D341Med (cell line): ENCODE results near the gene TPST2.
"Not testable (repeated sequence)": the region's sequence is repeated elsewhere in the genome, so short reads cannot be mapped to it uniquely, and the experiment has no call there.

Source experiments
- DNase-seq: peaks from one replicate; pipeline ENCODE4 v3.0.0; 2012; ENCODE audit warnings: low spot score

TPST2 gene

DNA sequence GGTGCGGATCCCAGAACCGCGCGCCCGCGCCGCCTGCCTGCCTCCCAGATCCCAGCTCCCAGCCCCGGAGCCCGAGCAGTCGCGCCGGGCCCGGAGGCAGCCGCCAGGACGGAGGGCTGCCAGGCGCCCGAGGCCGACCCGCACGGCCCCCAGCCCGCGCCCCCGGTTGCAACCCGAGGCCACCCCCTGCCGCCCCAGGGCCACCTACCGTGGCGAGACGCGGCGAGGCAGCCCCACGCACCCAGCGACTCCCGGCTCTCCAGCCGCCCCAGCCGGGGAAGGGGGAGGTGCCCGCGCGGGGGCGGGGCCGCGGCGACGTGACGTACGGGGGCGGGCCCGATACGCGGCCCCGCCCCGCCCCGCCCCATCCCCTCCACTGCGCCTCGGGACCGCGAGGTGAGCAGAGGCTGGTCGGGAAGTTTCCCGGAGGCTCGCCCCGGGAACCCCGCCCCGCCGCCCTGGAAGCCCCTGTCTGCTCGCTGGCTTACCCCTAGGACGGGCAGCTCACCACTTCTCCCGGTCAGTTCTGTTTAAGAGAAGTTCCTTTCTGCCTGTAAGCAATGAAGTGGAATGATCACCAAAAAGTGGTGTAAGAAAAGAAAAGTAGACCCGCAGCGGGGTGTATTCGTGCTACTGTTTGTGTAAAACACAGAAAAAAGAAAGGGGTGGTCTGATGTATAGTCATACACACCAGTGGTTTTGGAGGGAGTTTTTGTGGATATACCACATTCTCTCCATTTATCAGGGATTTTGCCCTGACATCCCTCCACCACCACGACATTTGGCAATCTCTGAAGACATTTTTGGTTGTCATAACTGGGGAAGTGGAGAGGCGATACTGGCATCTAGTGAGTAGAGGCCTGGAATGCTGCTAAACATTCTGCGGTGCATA lies at the start of gene TPST2:
Gene TPST2, minus strand, starts transcription at position 288 of the 892 bp plus-strand sequence. CDS start 48,502 bp downstream, outside the sequence.
- DNase-seq, result peak; percentile 97

DNA sequence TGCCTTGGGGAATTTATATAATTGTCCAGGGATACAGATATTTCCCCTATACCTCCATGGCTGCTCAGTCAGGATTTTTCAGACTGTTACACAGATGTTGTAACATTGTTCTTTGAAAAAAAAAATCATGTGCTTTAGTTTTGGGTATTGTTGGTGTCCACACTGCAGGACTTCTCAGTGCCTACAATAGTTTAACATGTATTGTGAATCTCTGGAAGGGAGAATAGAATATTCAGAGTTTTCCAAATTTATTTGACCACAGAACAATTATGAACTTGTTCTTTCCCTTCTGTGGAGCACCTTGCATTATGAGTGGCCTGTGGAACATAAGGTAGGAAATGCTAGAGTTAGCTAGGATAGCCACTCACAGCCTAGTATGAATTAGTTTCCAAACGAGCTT lies 46.4 kb upstream of the TPST2 start:
- DNase-seq, result no peak

DNA sequence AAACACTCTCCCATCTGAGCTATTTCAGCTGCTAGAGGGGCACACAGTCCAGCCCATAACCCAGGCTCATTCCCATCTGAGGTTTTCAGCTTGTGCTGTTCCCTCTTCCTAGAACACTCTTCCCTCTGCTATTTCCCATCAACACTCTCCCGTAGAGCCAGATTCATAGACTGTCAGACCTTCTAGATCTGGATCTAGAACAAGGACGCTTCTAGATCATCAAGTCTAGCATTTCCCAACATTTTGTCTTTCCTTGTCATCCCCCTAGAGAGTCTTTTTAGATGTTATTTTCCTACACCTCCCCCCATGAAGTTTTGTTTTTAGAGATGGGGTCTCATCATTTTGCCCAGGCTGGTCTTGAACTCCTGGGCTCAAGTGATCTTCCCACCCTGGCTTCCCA lies 45.2 kb upstream of the TPST2 start:
- no peak for DNase-seq

DNA sequence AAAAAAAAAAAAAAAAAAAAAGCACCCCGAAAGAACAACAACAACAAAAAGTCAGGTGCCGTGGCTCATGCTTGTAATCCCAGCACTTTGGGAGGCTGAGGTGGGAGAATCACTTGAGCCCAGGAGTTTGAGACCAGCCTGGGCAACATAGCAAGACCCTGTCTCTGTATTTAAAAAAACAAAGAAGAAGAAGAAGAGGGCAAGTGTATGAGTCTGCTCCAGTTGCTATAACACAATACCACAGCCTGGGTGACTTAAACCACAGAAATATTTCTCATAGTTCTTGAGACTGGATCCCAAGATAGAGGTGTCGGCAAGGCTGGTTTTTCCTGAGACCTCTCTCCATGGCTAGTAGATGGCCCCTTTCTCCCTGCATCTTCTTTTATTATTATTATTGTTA lies 44.3 kb upstream of the TPST2 start:
- no peak for DNase-seq

DNA sequence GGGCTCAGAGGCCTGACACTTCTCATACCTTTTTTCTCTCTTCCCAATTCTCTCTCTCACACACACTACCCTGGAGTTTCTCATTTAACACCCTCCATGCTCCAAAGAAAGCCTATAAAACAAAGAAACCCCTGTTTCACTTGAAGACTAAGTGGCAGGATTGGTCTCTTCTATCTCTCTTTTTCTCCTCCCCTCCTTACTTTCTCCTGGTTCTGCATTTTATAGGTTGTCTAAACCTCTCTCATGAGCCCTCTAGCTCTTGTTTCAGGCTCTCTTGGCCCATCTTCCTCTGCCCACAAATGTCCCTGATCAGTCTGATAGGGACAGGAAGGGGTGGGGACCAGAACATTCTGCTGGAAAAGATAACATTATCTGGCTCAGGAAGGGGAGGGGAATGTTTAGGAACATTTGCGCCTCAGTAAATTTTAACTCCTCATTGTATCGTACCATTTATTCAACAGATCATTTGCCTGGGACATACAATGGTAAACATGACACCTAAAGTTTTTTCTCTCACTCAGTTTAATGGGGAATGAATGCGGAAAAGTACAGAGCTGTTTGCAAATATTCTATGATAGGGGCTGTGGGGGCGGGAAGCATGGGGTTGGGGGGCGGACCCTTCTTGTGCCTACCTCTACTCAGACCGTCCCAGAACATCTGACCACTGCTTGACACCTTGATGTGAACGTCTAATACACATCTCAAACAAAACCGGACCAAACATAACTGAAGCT lies 42.7 kb upstream of the TPST2 start:
- DNase-seq, result no peak

DNA sequence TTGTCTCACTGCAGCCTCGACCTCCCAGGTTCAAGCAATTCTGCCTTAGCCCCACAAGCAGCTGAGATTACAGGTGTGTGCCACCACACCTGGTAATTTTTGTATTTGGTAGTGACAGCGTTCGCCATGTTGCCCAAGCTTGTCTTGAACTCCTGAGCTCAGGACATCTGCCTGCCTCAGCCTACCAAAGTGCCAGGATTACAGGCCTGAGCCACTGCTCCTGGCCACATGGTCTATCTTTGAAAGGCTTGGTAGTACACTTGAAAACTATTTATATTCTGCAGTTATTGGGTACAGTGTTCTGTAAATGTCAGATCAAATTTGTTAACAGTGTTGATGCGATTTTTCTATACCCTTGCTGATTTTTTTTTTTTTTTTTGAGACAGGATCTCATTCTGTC lies 41.4 kb upstream of the TPST2 start:
- no peak for DNase-seq

DNA sequence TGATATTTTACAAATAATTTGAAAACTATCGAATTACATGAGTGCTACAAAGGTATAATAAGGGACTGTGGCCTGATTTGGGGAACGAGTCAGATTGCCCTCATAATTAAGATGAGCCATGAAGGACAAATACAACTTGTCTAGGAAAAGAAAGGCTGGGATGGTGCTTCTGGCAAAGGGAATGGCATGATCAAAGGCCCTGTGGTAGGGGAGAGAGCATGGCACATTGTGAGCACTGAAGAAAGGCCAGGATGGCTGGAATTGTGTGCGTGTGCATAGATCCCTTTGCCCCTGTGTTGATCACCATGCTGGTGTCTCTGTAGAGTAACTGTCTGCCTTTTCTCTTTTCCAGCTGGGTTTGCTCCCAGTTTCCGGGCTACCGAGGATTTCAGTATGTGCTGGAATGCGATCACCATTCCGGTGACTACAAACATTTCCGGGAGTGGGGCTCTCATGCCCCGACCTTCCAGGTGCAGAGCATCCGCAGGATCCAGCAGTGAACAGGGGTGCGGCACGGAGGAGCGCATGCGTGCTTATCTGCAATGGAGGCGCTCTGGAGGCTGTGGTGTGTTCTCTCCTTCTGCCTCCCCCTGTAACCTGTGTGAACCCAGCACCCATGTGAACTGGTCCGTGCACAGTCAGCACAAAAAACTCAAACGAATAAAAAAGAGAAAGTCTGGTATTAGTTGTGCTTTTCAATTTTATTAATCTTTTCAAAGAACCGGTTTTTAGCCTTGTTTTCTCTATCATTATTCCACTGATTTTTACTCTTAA lies 40.2 kb upstream of the TPST2 start:
- no peak for DNase-seq

DNA sequence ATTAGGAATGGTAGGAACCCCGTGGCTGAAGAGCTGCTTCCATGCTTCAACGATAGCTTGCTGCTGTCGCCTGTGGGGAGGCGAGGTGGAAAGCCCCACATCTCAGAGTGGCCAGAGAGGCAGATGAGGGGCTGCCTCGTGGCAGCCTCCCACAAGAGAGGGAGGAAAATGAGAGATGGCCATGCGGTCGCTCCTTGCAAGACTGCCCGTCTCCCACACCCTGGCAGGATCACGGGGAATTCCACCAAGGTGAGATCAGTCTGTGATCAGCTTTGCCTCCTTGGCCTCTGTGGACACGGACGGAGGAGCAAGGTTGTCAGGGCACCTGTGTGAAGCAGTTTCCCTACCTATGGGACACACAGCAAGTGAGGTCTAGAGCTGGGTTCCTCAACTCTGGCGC lies 34.9 kb upstream of the TPST2 start:
- no peak for DNase-seq

DNA sequence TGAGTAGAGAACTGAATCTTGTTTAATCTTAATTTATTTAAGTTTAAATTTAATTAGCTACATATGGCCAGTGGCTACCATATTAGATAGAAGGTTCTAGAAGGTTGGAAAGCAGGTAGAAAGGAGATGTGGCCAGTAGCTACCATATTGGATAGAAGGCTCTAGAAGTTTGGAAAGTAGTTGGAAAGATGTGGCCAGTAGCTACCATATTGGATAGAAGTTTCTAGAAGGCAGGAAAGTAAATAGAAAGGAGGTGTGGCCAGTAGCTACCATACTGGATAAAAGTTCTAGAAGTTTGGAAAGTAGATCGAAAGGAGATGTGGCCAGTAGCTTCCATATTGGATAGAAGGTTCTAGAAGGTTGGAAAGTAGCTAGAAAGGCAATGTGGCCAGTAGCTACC lies 34.1 kb upstream of the TPST2 start:
- no peak for DNase-seq

DNA sequence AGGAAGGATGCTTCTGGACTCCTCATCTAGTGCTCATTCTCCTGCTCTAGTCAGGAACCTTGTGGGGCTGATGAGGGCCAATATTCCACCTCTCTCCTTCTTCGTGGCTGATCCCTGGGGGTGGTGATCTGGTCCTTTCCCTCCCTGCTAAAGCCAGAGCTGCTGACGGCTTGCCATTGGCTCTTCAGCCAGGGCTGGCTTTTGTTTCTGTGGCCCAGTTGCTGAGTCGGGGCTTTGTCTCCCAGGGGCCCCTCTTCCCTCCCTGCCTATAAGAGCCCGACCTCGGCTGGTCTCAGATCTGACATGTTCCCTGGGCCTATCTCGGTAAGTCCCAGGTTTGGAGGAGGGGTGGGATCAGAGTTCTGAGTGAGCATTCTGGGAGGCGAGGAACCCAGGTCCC lies 31.7 kb upstream of the TPST2 start, which contains the start of gene CRYBA4:
Gene CRYBA4, plus strand, starts transcription at position 301 of the 400 bp plus-strand sequence. CDS start 634 bp downstream, outside the sequence.
- no peak for DNase-seq

DNA sequence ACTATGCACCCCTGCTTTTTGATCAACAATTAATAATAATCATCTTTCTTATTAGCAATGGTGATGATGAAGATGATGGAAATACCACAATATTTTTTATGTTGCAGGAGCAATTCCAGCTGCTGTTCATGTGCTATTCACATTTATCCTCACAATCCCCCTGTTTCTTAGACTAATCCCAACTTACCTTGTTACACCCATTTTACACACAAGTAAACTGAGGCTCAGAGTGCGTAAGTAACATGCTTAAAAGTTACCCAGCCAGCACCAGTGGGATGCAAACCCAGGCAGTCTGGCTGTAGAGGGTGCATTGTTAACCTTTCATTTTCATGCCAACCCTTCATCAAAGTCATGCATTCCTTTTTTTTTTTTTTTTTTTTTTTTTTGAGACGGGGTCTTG lies 30.3 kb upstream of the TPST2 start:
- DNase-seq, result no peak

DNA sequence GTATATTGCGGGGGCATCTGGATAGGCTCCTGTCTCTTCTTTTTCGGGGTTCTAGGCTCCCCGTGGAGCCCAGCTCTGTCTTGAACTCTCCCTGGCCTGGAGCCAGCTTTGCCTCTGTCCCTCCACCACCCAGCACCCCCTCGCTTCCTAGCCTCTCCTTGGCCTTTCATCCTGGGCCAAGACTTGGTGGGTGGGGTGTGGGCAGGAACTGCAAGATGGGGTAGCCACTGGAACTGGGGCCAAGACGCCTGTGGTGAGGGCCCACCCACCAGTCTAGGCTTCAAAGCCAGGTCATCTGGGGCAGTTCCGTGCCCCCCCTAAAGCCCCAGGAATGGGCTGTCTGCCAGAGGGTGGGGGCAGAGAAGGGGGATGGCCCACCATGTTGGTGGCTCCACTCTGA lies 29.6 kb upstream of the TPST2 start:
- no peak for DNase-seq

DNA sequence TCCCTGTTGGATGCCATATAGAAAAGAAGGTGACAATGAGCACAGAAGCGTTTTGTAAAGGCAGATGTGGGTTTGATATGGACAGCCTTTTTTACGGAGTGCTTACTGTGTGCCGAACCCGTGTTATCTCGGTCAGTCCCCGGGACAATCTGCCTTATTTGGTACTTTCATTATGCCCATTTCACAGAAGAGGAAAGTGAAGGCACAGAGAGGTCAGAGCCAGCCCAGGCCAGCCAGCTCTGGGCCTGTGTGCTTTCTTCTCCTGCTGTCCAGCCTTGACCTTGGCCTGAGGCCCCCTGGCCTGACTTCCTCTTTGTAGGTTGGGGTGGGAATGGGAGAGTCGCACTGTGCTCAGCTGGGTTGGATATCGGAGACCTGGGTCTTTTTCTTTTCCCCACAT lies 28.5 kb upstream of the TPST2 start:
- DNase-seq, result no peak

DNA sequence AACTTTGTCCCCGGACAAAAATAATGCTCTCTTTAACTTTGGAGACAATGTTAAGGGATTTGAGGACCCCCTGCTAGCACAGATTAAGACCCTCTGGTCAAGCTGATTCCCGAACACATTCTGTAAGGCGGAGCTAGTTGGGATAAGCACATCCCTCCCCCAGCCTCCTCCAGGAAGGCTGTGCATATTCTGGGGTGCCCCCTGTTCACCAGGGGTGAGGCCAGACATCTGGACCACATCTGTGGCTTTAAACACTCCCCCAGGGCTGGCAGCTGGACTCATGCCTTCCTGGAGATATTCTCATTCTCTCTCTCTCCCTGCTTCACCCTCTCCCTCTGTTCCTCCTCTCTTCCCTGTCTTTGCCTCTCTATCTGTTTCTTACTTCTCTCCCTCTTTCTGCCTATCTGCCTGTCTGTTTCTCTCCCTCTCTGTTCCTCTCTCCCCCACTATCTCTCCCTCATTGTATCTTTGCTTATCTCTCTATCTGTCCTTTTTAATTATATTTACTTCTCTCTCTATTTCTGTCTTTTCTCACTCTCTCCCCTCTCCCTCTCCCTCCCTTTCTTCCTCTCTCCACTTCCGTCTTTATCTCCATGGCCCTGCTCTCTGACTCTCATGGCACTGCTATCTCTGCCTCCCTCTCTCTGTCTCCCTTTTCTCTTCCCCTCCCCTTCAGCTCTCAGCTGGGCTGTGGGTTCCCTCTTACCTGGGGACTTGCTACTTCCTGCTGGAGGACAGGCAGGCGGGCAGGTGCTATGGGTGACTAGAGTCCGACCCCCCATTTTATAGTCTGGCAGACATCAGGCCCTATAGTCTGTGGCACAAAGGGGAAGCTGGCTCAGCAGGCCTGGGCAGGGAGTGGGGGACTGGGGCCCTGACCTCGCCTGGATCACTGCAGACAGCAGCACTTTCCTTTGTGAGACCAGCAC lies 27.6 kb upstream of the TPST2 start, which contains the start of gene CRYBB1:
Gene CRYBB1, minus strand, starts transcription at position 757 of the 929 bp plus-strand sequence. CDS start 1,708 bp downstream, outside the sequence.
- DNase-seq, result no peak

DNA sequence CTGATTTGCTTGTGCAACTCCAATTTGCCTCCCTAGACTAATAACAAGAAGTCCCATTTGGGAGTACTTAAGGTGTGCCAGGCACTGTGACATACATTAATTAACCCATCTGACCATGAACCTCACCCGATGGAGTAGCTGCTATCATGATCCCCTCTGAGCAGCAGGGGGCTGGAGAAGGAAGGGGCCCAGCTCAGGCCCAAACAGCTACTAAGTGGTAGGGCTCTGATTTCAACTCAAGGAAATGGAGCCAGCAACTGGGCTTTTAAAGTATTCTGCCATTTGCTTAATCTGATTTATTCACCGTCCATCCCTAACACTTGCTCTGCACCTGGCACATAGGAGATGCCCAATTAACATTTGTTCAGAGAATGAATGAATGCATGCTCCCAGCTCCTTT lies 26.7 kb upstream of the TPST2 start:
- no peak for DNase-seq

DNA sequence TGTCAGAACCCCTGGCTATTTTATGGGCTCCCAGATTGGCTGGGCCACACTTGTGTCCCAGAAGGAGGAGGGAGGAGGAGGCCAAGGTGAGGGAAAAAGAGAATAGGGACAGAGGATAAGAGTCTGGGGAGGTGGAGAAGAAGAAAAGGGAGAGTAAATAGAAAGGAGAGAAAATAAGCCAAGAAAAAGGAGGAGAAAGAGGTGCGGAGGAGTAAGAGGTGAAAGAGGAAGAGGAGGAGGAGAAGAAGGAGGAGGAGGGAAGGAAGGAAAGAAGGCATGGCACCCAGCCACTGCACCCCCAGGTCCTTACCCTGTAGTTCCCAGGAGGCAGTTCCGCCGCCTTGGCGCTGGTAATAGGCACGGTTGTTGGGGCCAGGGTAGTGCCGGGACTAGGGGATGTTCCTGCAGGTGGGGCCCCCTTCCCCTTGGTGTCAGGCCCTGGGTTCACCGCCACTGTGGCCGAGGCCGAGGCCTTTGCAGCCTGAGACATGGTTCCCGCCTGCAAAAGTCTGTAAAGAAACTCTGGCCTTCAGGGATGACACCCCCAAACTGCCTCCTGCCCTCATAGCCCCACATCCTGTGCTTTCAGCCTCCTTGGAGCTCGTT lies 26.0 kb upstream of the TPST2 start:
- DNase-seq, result no peak

DNA sequence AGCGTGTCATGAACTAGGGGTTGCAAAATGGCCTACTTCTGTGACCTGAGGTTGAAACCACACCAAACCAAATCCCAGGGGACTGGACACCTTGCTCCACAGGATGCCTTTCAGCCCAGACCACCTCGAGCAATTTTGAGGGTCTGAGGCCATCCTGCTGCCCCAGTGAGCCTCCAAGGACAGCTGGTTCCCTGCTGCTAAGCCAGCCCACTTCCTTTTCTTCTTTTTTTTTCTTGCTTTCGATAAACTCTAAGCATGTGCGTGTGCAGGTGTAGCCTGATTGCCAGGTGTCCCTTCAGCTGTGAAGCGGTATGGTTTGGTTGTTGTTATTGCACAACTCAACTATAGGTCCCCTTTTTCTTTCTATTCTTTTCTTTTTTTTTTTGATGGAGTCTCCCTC lies 25.2 kb upstream of the TPST2 start:
- no peak for DNase-seq

DNA sequence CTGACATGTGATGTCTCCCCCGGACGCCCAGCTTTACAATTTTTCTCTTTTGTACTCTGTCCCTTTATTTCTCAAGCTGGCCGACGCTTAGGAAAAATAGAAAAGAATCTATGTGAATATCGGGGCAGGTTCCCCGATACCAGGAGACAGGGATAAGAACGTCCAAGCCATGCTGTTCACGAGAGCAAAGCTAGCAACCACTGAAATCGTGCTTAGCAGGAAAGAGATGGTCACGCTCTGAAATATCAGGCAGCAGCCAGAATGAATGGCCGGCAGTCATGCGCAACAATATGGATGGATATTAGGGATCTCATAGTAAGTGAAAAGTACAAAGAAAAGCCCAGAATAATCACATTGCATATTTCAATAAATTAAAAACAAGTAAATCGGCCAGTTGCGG lies 24.4 kb upstream of the TPST2 start:
- no peak for DNase-seq

DNA sequence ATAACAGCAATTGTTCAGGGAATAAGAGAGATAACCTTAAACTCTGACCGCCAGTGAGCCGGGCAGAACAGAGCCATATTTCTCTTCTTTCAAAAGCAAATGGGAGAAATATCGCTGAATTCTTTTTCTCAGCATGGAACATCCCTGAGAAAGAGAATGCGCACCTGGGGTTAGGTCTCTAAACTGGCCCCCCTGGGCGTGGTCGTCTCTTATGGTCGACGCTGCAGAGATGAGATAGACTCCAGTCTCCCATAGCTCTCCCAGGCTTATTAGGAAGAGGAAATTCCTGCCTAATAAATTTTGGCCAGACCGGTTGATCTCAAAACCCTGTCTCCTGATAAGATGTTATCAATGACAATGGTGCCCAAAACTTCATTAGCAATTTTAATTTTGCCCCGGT lies 23.8 kb upstream of the TPST2 start:
- DNase-seq, result not testable (repeated sequence)

DNA sequence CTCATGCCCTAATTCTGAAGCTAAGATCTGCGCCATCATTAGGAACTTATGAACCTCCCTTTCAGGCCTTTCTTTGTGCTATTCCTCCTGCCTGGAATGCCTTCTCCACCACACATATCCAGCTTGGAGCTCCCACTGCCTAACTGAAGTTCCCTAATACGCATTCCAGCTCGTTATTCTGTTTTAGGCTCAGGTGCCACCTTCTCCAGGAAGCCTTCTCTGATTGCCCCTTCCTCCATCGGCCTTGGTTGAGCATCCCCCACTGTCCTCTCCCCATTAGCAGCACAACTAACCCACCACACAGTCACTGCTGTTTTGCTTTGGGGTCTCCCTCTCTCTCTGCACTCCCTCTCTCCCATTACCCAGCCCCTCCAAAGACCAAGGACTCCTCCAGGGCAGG lies 22.7 kb upstream of the TPST2 start:
- no peak for DNase-seq

DNA sequence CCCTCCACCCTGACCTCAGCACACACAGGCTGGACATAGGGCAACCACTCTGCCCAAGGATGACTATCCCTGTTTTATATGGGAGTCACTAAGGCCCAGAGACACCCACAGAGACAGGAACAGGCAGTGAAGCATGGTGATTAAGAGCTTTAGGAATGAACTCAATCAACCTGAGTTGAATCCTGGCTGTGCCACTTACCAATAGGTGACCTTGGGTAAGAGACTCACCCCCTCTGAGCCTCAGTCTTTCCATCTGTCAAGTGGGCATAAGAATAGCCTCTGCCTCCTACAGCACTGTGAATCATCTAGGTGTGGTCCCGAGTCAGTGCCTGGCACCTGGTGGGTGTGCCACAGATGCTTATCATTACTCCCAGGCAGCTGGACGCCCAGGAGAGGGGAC lies 21.1 kb upstream of the TPST2 start:
- DNase-seq, result no peak
